H1 (cell line): ENCODE measurements around the gene SMYD3. TPM values are rescaled to one million over a fixed set of nuclear protein-coding genes. Genes with fewer than 3 reads are reported as not detected.

Source experiments
- CTCF ChIA-PET: fragments of 300-600 bp; sonication (Branson Sonifier 250); formaldehyde crosslinking; loops from one replicate; lab custom pipeline; 2021; ENCODE audit not compliant: partially characterized antibody; lab: Charles Lee
- POLR2A ChIA-PET: fragments of 300-600 bp; sonication (Branson Sonifier 250); formaldehyde crosslinking; loops from one replicate; lab custom pipeline; 2021; ENCODE audit warnings: inconsistent platforms; ENCODE audit not compliant: partially characterized antibody; lab: Charles Lee
- DNase-seq, 2 experiments: peaks; one replicate each; pipeline versions ENCODE4 v3.0.0 to v3.0.0-alpha.2; 2010 to 2022; ENCODE audit warnings: low spot score in 2 of 2, low read depth in 1 of 2, mixed read lengths in 1 of 2
- FAIRE-seq: peaks from 2 replicates; lab custom pipeline; 2011; peaks lifted over from hg19 to GRCh38; lab: Jason Lieb, UNC
- H2AFZ ChIP-seq: 2 replicates; pipeline ENCODE4 v1.8.1; 2012; ENCODE audit warnings: low read length, inconsistent platforms
- H2AK5ac ChIP-seq: 2 replicates; pipeline ENCODE4 v1.6.1; 2013; ENCODE audit warnings: low read depth, low read length
- H2BK120ac ChIP-seq: replicated peaks from 2 replicates; pipeline ENCODE3; 2013; ENCODE audit warnings: low read depth, low read length, inconsistent platforms
- H2BK12ac ChIP-seq: 2 replicates; pipeline ENCODE4 v1.6.1; 2013; ENCODE audit warnings: low read depth, low read length
- H2BK15ac ChIP-seq: 2 replicates; pipeline ENCODE4 v1.6.1; 2013; ENCODE audit warnings: low read length
- H2BK20ac ChIP-seq: 2 replicates; pipeline ENCODE4 v1.6.1; 2013; ENCODE audit warnings: low read length
- H2BK5ac ChIP-seq: 2 replicates; pipeline ENCODE4 v1.6.1; 2013; ENCODE audit warnings: low read depth, low read length
- H3K14ac ChIP-seq: 2 replicates; pipeline ENCODE4 v1.6.1; 2013; ENCODE audit warnings: inconsistent platforms; ENCODE audit not compliant: insufficient read length
- H3K18ac ChIP-seq: 2 replicates; pipeline ENCODE4 v1.6.1; 2013; ENCODE audit warnings: low read length; ENCODE audit errors: extremely low read depth
- H3K23ac ChIP-seq: 2 replicates; pipeline ENCODE4 v1.6.1; 2013; ENCODE audit warnings: inconsistent platforms; ENCODE audit not compliant: insufficient read length
- H3K23me2 ChIP-seq: 2 replicates; pipeline ENCODE4 v1.6.1; 2013; ENCODE audit warnings: low read depth, low read length
- H3K27ac ChIP-seq: 2 replicates; pipeline ENCODE4 v1.6.1; 2011; ENCODE audit warnings: low read depth, low read length, inconsistent platforms
- H3K27me3 ChIP-seq, 4 experiments: replicated peaks in 1 of 4; 1 replicate in 1 of 4; 2 replicates in 3 of 4; pipeline versions ENCODE4 v1.6.1 to v1.8.1; 2011 to 2013; ENCODE audit warnings: low read length in 3 of 4, mild to moderate bottlenecking in 3 of 4, inconsistent platforms in 2 of 4, mixed read lengths in 2 of 4, moderate library complexity in 1 of 4; ENCODE audit not compliant: control insufficient read depth in 3 of 4, insufficient read depth in 3 of 4; ENCODE audit errors: extremely low read depth in 1 of 4
- H3K36me3 ChIP-seq, 4 experiments: 2 replicates each; pipeline versions ENCODE4 v1.6.1 to v1.8.1; 2011 to 2013; ENCODE audit warnings: mild to moderate bottlenecking in 4 of 4, low read length in 3 of 4, moderate library complexity in 2 of 4, control low read depth in 1 of 4, inconsistent platforms in 1 of 4; ENCODE audit not compliant: insufficient read depth in 4 of 4, control insufficient read depth in 2 of 4
- H3K4ac ChIP-seq: replicated peaks from 2 replicates; pipeline ENCODE3; 2013; ENCODE audit warnings: low read length, low read depth, mixed read lengths, inconsistent platforms; ENCODE audit not compliant: insufficient read length
- H3K4me1 ChIP-seq, 4 experiments: replicated peaks in 1 of 4; 1 replicate in 1 of 4; 2 replicates in 3 of 4; pipeline versions ENCODE4 v1.6.1 to v1.8.1; 2011 to 2013; ENCODE audit warnings: low read length in 3 of 4, inconsistent platforms in 2 of 4, mixed read lengths in 1 of 4; ENCODE audit not compliant: insufficient read depth in 4 of 4, control insufficient read depth in 3 of 4
- H3K4me2 ChIP-seq, 2 experiments: 2 replicates each; pipeline versions ENCODE4 v1.6.1 to v1.8.1; 2011 to 2013; ENCODE audit warnings: low read depth in 2 of 2, low read length in 2 of 2, control low read depth in 1 of 2, inconsistent platforms in 1 of 2, mild to moderate bottlenecking in 1 of 2; ENCODE audit not compliant: insufficient read depth in 1 of 2
- H3K4me3 ChIP-seq, 4 experiments: fragments of 200-600, 300-600 bp in 1 of 4; sonication (generic), shearing (Covaris generic), sonication (Bioruptor Twin) in 1 of 4; 2 replicates each; pipeline versions ENCODE4 v1.5.1 to v1.8.1; 2011 to 2016; ENCODE audit warnings: low read length in 4 of 4, low read depth in 3 of 4, control low read depth in 2 of 4, inconsistent platforms in 2 of 4, mild to moderate bottlenecking in 2 of 4, mixed read lengths in 1 of 4, moderate library complexity in 1 of 4; ENCODE audit not compliant: insufficient read depth in 2 of 4; ENCODE audit errors: extremely low read depth in 1 of 4
- H3K56ac ChIP-seq: replicated peaks from 2 replicates; pipeline ENCODE3; 2013; ENCODE audit warnings: low read depth, mild to moderate bottlenecking, mixed read lengths, low read length, inconsistent platforms; ENCODE audit not compliant: insufficient read length
- H3K79me1 ChIP-seq: 2 replicates; pipeline ENCODE4 v1.6.1; 2013; ENCODE audit warnings: low read depth, low read length, control low read depth
- H3K79me2 ChIP-seq, 2 experiments: 2 replicates each; pipeline versions ENCODE4 v1.6.1 to v1.8.1; 2012 to 2013; ENCODE audit warnings: low read length in 2 of 2, mild to moderate bottlenecking in 2 of 2, inconsistent platforms in 1 of 2; ENCODE audit not compliant: insufficient read depth in 2 of 2, control insufficient read depth in 1 of 2
- H3K9ac ChIP-seq, 4 experiments: replicated peaks in 1 of 4; 1 replicate in 1 of 4; 2 replicates in 3 of 4; pipeline versions ENCODE4 v1.6.1 to v1.8.1; 2011 to 2013; ENCODE audit warnings: low read depth in 3 of 4, low read length in 3 of 4, control low read depth in 2 of 4, mild to moderate bottlenecking in 2 of 4, moderate library complexity in 2 of 4, inconsistent platforms in 1 of 4; ENCODE audit errors: extremely low read depth in 1 of 4
- H3K9me3 ChIP-seq, 2 experiments: 2 replicates each; pipeline versions ENCODE4 v1.6.1 to v1.8.1; 2012 to 2013; ENCODE audit warnings: mild to moderate bottlenecking in 2 of 2, moderate library complexity in 2 of 2, control low read depth in 1 of 2, inconsistent platforms in 1 of 2, low read depth in 1 of 2, low read length in 1 of 2, mixed read lengths in 1 of 2; ENCODE audit not compliant: insufficient read depth in 2 of 2
- H4K20me1 ChIP-seq, 2 experiments: replicated peaks in 1 of 2; 2 replicates each; pipeline versions ENCODE3 to v1.8.1; 2011 to 2013; ENCODE audit warnings: inconsistent platforms in 2 of 2, low read length in 2 of 2, mild to moderate bottlenecking in 1 of 2; ENCODE audit not compliant: insufficient read depth in 2 of 2, control insufficient read depth in 1 of 2
- H4K5ac ChIP-seq: 2 replicates; pipeline ENCODE4 v1.6.1; 2013; ENCODE audit warnings: low read length, low read depth, mixed read lengths, inconsistent platforms; ENCODE audit not compliant: insufficient read length
- H4K8ac ChIP-seq: 2 replicates; pipeline ENCODE4 v1.8.0; 2013; ENCODE audit warnings: mild to moderate bottlenecking, moderate library complexity, low read length, inconsistent platforms; ENCODE audit not compliant: insufficient read depth; ENCODE audit errors: extremely low read depth
- H4K91ac ChIP-seq: replicated peaks from 2 replicates; pipeline ENCODE3; 2013; ENCODE audit warnings: low read length, mixed read lengths, inconsistent platforms; ENCODE audit not compliant: insufficient read length
- ASH2L ChIP-seq: fragments of 200-600, 300-600 bp; sonication (generic); IDR thresholded peaks from one replicate; pipeline ENCODE4 v1.7.1; 2017; ENCODE audit warnings: low read length
- CREB1 ChIP-seq: IDR thresholded peaks from 2 replicates; pipeline ENCODE4 v1.6.1; 2012; ENCODE audit warnings: inconsistent platforms
- FOSL1 ChIP-seq: IDR thresholded peaks from 2 replicates; pipeline ENCODE4 v1.6.1; 2011; ENCODE audit warnings: mild to moderate bottlenecking, low read depth, low read length, moderate library complexity; ENCODE audit not compliant: insufficient read depth
- MAFK ChIP-seq: IDR thresholded peaks from 2 replicates; pipeline ENCODE4 v1.6.1; 2012; ENCODE audit warnings: low read depth, mild to moderate bottlenecking, improper control_type of control experiment, low read length
- RNF2 ChIP-seq: fragments of 200-900, 300-1000 bp; sonication (generic); IDR thresholded peaks from 2 replicates; pipeline ENCODE4 v1.7.1; 2016; ENCODE audit warnings: borderline replicate concordance, low read depth, mild to moderate bottlenecking, antibody characterized with exemption, low read length; ENCODE audit not compliant: poor library complexity, severe bottlenecking; ENCODE audit errors: missing control alignments
- SIN3A ChIP-seq, 2 experiments: IDR thresholded peaks in 1 of 2; conservative IDR thresholded peaks in 1 of 2; 2 replicates each; pipeline ENCODE4 v1.6.1; 2011 to 2012; ENCODE audit warnings: low read length in 2 of 2, improper control_type of control experiment in 1 of 2, low read depth in 1 of 2, mild to moderate bottlenecking in 1 of 2
- SP2 ChIP-seq: IDR thresholded peaks from 2 replicates; pipeline ENCODE4 v1.6.1; 2012; ENCODE audit warnings: mild to moderate bottlenecking, low read length, inconsistent platforms
- SRF ChIP-seq: IDR thresholded peaks from 2 replicates; pipeline ENCODE4 v1.6.1; 2011; ENCODE audit warnings: mild to moderate bottlenecking, low read depth, low read length, moderate library complexity
- WGBS, 2 experiments: shearing (Covaris generic) in 1 of 2; methylation state at CpG; one replicate each; pipeline versions ENCODE4 v1.1.6 to v1.1.7; 2013 to 2015; ENCODE audit warnings: low lambda C conversion rate in 2 of 2, mixed read lengths in 2 of 2, inconsistent platforms in 1 of 2, low coverage in 1 of 2, missing lambda C conversion rate in 1 of 2; ENCODE audit not compliant: insufficient replicate concordance in 2 of 2, insufficient coverage in 1 of 2, insufficient read length in 1 of 2; ENCODE audit errors: extremely low coverage in 1 of 2, missing lambda C conversion rate in 1 of 2; 5-methylcytosine and 5-hydroxymethylcytosine counted together
- polyA plus RNA-seq, 7 experiments: library from polyadenylated mRNA; depleted of rRNA in 3 of 7; stranded (reverse) in 5 of 7; unstranded in 2 of 7; fragments of >200 nt in 5 of 7; fragments of 200-250 nt in 2 of 7; gene quantifications; 1 replicate in 5 of 7; 2 replicates in 1 of 7; 4 replicates in 1 of 7; pipeline versions ENCODE4 v1.2.1 to v1.2.3, GENCODE V29; 2011 to 2013; ENCODE audit warnings: missing spikeins in 2 of 7, mixed read lengths in 2 of 7
- total RNA-seq: library from RNA; stranded (reverse); fragmentation: NEBNext Ultra II Directional; extraction: Animal tissue kit (Norgen Biotek cat#: 25700); gene quantifications from 2 replicates; pipeline ENCODE4 v1.2.1, GENCODE V29; 2021
- TF ChIP-seq, protein P1 (sequence below): IDR thresholded peaks from 2 replicates; pipeline ENCODE4 v1.6.1; 2011; ENCODE audit warnings: low read depth, mild to moderate bottlenecking, low read length; ENCODE audit not compliant: insufficient read depth
- TF ChIP-seq, protein P2 (sequence below): IDR thresholded peaks from 2 replicates; pipeline ENCODE4 v1.6.1; 2012; ENCODE audit warnings: inconsistent platforms

SMYD3 gene
- total and polyA plus RNA-seq, 2 of the 8 experiments (the other 6 are each of a cell fraction or from before 2014, with no cell fraction given): 17.3 to 25.4 TPM

DNA sequence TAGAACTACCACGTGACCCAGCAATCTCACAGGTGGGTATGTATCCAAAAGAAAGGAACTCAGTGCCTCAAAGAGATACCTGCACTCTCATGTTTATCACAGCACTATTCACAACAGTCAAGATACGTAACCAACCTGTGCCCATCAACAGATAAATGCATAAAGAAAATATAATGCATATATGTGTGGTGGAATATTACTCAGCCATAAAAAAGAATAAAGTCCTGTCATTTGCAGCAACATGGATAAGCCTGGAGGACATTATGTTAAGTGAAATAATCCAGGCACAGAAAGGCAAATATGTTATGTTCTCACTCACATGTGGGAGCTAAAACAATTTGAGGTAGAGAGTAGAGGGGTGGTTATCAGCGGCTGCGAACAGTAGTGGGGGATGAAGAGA, 413.8 kb downstream of the SMYD3 start:
- Histone ChIP-seq H3K4me2 (no peak overlapping the region), H3K4me1 (no peaks in the 10 kb centered on the region), H2BK120ac (no peak overlapping the region)
- no peak for TF ChIP-seq ASH2L
- no peak for TF ChIP-seq SIN3A (conservative IDR thresholded peaks at IDR 0.05 in 1 of 2, IDR thresholded peaks at IDR 0.05 in 1 of 2; ENCODE audit: low read depth in 1 of 2, low read length in 2 of 2)
- no peak for TF ChIP-seq MAFK
- TF ChIP-seq, protein P1, sequence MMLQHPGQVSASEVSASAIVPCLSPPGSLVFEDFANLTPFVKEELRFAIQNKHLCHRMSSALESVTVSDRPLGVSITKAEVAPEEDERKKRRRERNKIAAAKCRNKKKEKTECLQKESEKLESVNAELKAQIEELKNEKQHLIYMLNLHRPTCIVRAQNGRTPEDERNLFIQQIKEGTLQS: no peak
- no peak for TF ChIP-seq SRF
- no peak for TF ChIP-seq SP2
- TF ChIP-seq RNF2: no peak
- TF ChIP-seq FOSL1: no peak
- TF ChIP-seq CREB1: no peak
- TF ChIP-seq, protein P2, sequence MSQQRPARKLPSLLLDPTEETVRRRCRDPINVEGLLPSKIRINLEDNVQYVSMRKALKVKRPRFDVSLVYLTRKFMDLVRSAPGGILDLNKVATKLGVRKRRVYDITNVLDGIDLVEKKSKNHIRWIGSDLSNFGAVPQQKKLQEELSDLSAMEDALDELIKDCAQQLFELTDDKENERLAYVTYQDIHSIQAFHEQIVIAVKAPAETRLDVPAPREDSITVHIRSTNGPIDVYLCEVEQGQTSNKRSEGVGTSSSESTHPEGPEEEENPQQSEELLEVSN: no peak
- TF ChIP-seq, all 59 proteins: peak for 0
- H3K23ac ChIP-seq: no peak overlapping the region
- no peak overlapping the region for H2AK5ac ChIP-seq
- H2BK12ac ChIP-seq: no peak overlapping the region
- H2BK15ac ChIP-seq: no peak overlapping the region
- 92% methylated on average over 4 of the region's 4 CpGs; no CpG with 5 or more reads in 1 of the 2 experiments for WGBS, 2 experiments
- CTCF ChIA-PET: interaction anchor here (0.7 kb wide), 1 partner anchor 60 kb away, joined by 3 read pairs; no protein-coding TSS in a partner anchor
- H3K4me3 ChIP-seq: no peak overlapping the region
- H3K9me3 ChIP-seq: no peaks in the 10 kb centered on the region
- no peaks in the 10 kb centered on the region for H3K79me1 ChIP-seq
- no peak overlapping the region for H4K5ac ChIP-seq
- POLR2A ChIA-PET: no interaction called here
- FAIRE-seq (no peak), DNase-seq (no peak)
- H2BK20ac ChIP-seq: no peak overlapping the region
- H3K79me2 ChIP-seq: no peaks in the 10 kb centered on the region
- no peak overlapping the region for H3K27ac ChIP-seq
- no peak overlapping the region for H3K9ac ChIP-seq
- no peak overlapping the region for H4K8ac ChIP-seq
- no peak overlapping the region for H3K4ac ChIP-seq
- no peaks in the 10 kb centered on the region for H3K36me3 ChIP-seq
- H2BK5ac ChIP-seq: no peak overlapping the region
- no peak overlapping the region for H2AFZ ChIP-seq
- no peaks in the 10 kb centered on the region for H4K20me1 ChIP-seq
- H3K27me3 ChIP-seq: no peaks in the 10 kb centered on the region
- H4K91ac ChIP-seq: no peak overlapping the region
- H3K56ac ChIP-seq: no peak overlapping the region
- no peak overlapping the region for H3K14ac ChIP-seq
- H3K23me2 ChIP-seq: no peaks in the 10 kb centered on the region
- no peak overlapping the region for H3K18ac ChIP-seq
